H1 (cell line): ENCODE measurements around the gene CTSS. TPM values are rescaled to one million over a fixed set of nuclear protein-coding genes. Genes with fewer than 3 reads are reported as not detected.

ENCODE experiments used
- CTCF ChIA-PET: fragments of 300-600 bp; sonication (Branson Sonifier 250); formaldehyde crosslinking; loops from one replicate; lab custom pipeline; 2021; ENCODE audit not compliant: partially characterized antibody; lab: Charles Lee
- POLR2A ChIA-PET: fragments of 300-600 bp; sonication (Branson Sonifier 250); formaldehyde crosslinking; loops from one replicate; lab custom pipeline; 2021; ENCODE audit warnings: inconsistent platforms; ENCODE audit not compliant: partially characterized antibody; lab: Charles Lee
- DNase-seq, 2 experiments: peaks; one replicate each; pipeline versions ENCODE4 v3.0.0 to v3.0.0-alpha.2; 2010 to 2022; ENCODE audit warnings: low spot score in 2 of 2, low read depth in 1 of 2, mixed read lengths in 1 of 2
- FAIRE-seq: peaks from 2 replicates; lab custom pipeline; 2011; peaks lifted over from hg19 to GRCh38; lab: Jason Lieb, UNC
- H2AFZ ChIP-seq: 2 replicates; pipeline ENCODE4 v1.8.1; 2012; ENCODE audit warnings: low read length, inconsistent platforms
- H2AK5ac ChIP-seq: 2 replicates; pipeline ENCODE4 v1.6.1; 2013; ENCODE audit warnings: low read depth, low read length
- H2BK120ac ChIP-seq: replicated peaks from 2 replicates; pipeline ENCODE3; 2013; ENCODE audit warnings: low read depth, low read length, inconsistent platforms
- H2BK12ac ChIP-seq: 2 replicates; pipeline ENCODE4 v1.6.1; 2013; ENCODE audit warnings: low read depth, low read length
- H2BK15ac ChIP-seq: 2 replicates; pipeline ENCODE4 v1.6.1; 2013; ENCODE audit warnings: low read length
- H2BK20ac ChIP-seq: 2 replicates; pipeline ENCODE4 v1.6.1; 2013; ENCODE audit warnings: low read length
- H2BK5ac ChIP-seq: 2 replicates; pipeline ENCODE4 v1.6.1; 2013; ENCODE audit warnings: low read depth, low read length
- H3K14ac ChIP-seq: 2 replicates; pipeline ENCODE4 v1.6.1; 2013; ENCODE audit warnings: inconsistent platforms; ENCODE audit not compliant: insufficient read length
- H3K18ac ChIP-seq: 2 replicates; pipeline ENCODE4 v1.6.1; 2013; ENCODE audit warnings: low read length; ENCODE audit errors: extremely low read depth
- H3K23ac ChIP-seq: 2 replicates; pipeline ENCODE4 v1.6.1; 2013; ENCODE audit warnings: inconsistent platforms; ENCODE audit not compliant: insufficient read length
- H3K23me2 ChIP-seq: 2 replicates; pipeline ENCODE4 v1.6.1; 2013; ENCODE audit warnings: low read depth, low read length
- H3K27ac ChIP-seq: 2 replicates; pipeline ENCODE4 v1.6.1; 2011; ENCODE audit warnings: low read depth, low read length, inconsistent platforms
- H3K27me3 ChIP-seq, 4 experiments: replicated peaks in 1 of 4; 1 replicate in 1 of 4; 2 replicates in 3 of 4; pipeline versions ENCODE4 v1.6.1 to v1.8.1; 2011 to 2013; ENCODE audit warnings: low read length in 3 of 4, mild to moderate bottlenecking in 3 of 4, inconsistent platforms in 2 of 4, mixed read lengths in 2 of 4, moderate library complexity in 1 of 4; ENCODE audit not compliant: control insufficient read depth in 3 of 4, insufficient read depth in 3 of 4; ENCODE audit errors: extremely low read depth in 1 of 4
- H3K36me3 ChIP-seq, 4 experiments: 2 replicates each; pipeline versions ENCODE4 v1.6.1 to v1.8.1; 2011 to 2013; ENCODE audit warnings: mild to moderate bottlenecking in 4 of 4, low read length in 3 of 4, moderate library complexity in 2 of 4, control low read depth in 1 of 4, inconsistent platforms in 1 of 4; ENCODE audit not compliant: insufficient read depth in 4 of 4, control insufficient read depth in 2 of 4
- H3K4ac ChIP-seq: replicated peaks from 2 replicates; pipeline ENCODE3; 2013; ENCODE audit warnings: low read length, low read depth, mixed read lengths, inconsistent platforms; ENCODE audit not compliant: insufficient read length
- H3K4me1 ChIP-seq, 4 experiments: replicated peaks in 1 of 4; 1 replicate in 1 of 4; 2 replicates in 3 of 4; pipeline versions ENCODE4 v1.6.1 to v1.8.1; 2011 to 2013; ENCODE audit warnings: low read length in 3 of 4, inconsistent platforms in 2 of 4, mixed read lengths in 1 of 4; ENCODE audit not compliant: insufficient read depth in 4 of 4, control insufficient read depth in 3 of 4
- H3K4me2 ChIP-seq, 2 experiments: 2 replicates each; pipeline versions ENCODE4 v1.6.1 to v1.8.1; 2011 to 2013; ENCODE audit warnings: low read depth in 2 of 2, low read length in 2 of 2, control low read depth in 1 of 2, inconsistent platforms in 1 of 2, mild to moderate bottlenecking in 1 of 2; ENCODE audit not compliant: insufficient read depth in 1 of 2
- H3K4me3 ChIP-seq, 4 experiments: fragments of 200-600, 300-600 bp in 1 of 4; sonication (generic), shearing (Covaris generic), sonication (Bioruptor Twin) in 1 of 4; 2 replicates each; pipeline versions ENCODE4 v1.5.1 to v1.8.1; 2011 to 2016; ENCODE audit warnings: low read length in 4 of 4, low read depth in 3 of 4, control low read depth in 2 of 4, inconsistent platforms in 2 of 4, mild to moderate bottlenecking in 2 of 4, mixed read lengths in 1 of 4, moderate library complexity in 1 of 4; ENCODE audit not compliant: insufficient read depth in 2 of 4; ENCODE audit errors: extremely low read depth in 1 of 4
- H3K56ac ChIP-seq: replicated peaks from 2 replicates; pipeline ENCODE3; 2013; ENCODE audit warnings: low read depth, mild to moderate bottlenecking, mixed read lengths, low read length, inconsistent platforms; ENCODE audit not compliant: insufficient read length
- H3K79me1 ChIP-seq: 2 replicates; pipeline ENCODE4 v1.6.1; 2013; ENCODE audit warnings: low read depth, low read length, control low read depth
- H3K79me2 ChIP-seq, 2 experiments: 2 replicates each; pipeline versions ENCODE4 v1.6.1 to v1.8.1; 2012 to 2013; ENCODE audit warnings: low read length in 2 of 2, mild to moderate bottlenecking in 2 of 2, inconsistent platforms in 1 of 2; ENCODE audit not compliant: insufficient read depth in 2 of 2, control insufficient read depth in 1 of 2
- H3K9ac ChIP-seq, 4 experiments: replicated peaks in 1 of 4; 1 replicate in 1 of 4; 2 replicates in 3 of 4; pipeline versions ENCODE4 v1.6.1 to v1.8.1; 2011 to 2013; ENCODE audit warnings: low read depth in 3 of 4, low read length in 3 of 4, control low read depth in 2 of 4, mild to moderate bottlenecking in 2 of 4, moderate library complexity in 2 of 4, inconsistent platforms in 1 of 4; ENCODE audit errors: extremely low read depth in 1 of 4
- H3K9me3 ChIP-seq, 2 experiments: 2 replicates each; pipeline versions ENCODE4 v1.6.1 to v1.8.1; 2012 to 2013; ENCODE audit warnings: mild to moderate bottlenecking in 2 of 2, moderate library complexity in 2 of 2, control low read depth in 1 of 2, inconsistent platforms in 1 of 2, low read depth in 1 of 2, low read length in 1 of 2, mixed read lengths in 1 of 2; ENCODE audit not compliant: insufficient read depth in 2 of 2
- H4K20me1 ChIP-seq, 2 experiments: replicated peaks in 1 of 2; 2 replicates each; pipeline versions ENCODE3 to v1.8.1; 2011 to 2013; ENCODE audit warnings: inconsistent platforms in 2 of 2, low read length in 2 of 2, mild to moderate bottlenecking in 1 of 2; ENCODE audit not compliant: insufficient read depth in 2 of 2, control insufficient read depth in 1 of 2
- H4K5ac ChIP-seq: 2 replicates; pipeline ENCODE4 v1.6.1; 2013; ENCODE audit warnings: low read length, low read depth, mixed read lengths, inconsistent platforms; ENCODE audit not compliant: insufficient read length
- H4K8ac ChIP-seq: 2 replicates; pipeline ENCODE4 v1.8.0; 2013; ENCODE audit warnings: mild to moderate bottlenecking, moderate library complexity, low read length, inconsistent platforms; ENCODE audit not compliant: insufficient read depth; ENCODE audit errors: extremely low read depth
- H4K91ac ChIP-seq: replicated peaks from 2 replicates; pipeline ENCODE3; 2013; ENCODE audit warnings: low read length, mixed read lengths, inconsistent platforms; ENCODE audit not compliant: insufficient read length
- ASH2L ChIP-seq: fragments of 200-600, 300-600 bp; sonication (generic); IDR thresholded peaks from one replicate; pipeline ENCODE4 v1.7.1; 2017; ENCODE audit warnings: low read length
- CEBPB ChIP-seq: IDR thresholded peaks from 2 replicates; pipeline ENCODE4 v1.6.1; 2012; ENCODE audit warnings: low read depth, low read length
- CREB1 ChIP-seq: IDR thresholded peaks from 2 replicates; pipeline ENCODE4 v1.6.1; 2012; ENCODE audit warnings: inconsistent platforms
- CTBP2 ChIP-seq: IDR thresholded peaks from 2 replicates; pipeline ENCODE4 v1.7.0; 2011; ENCODE audit warnings: borderline replicate concordance, mild to moderate bottlenecking, moderate library complexity, mixed read lengths, low read length; ENCODE audit not compliant: insufficient read depth, insufficient read length
- EGR1 ChIP-seq: IDR thresholded peaks from 2 replicates; pipeline ENCODE4 v1.6.1; 2011; ENCODE audit warnings: low read depth, low read length, borderline replicate concordance
- EP300 ChIP-seq, 2 experiments: IDR thresholded peaks; 1 replicate in 1 of 2; 2 replicates in 1 of 2; pipeline ENCODE4 v1.6.1; 2011 to 2012; ENCODE audit warnings: low read depth in 2 of 2, low read length in 2 of 2, mild to moderate bottlenecking in 2 of 2, borderline replicate concordance in 1 of 2, inconsistent platforms in 1 of 2, moderate library complexity in 1 of 2
- FOSL1 ChIP-seq: IDR thresholded peaks from 2 replicates; pipeline ENCODE4 v1.6.1; 2011; ENCODE audit warnings: mild to moderate bottlenecking, low read depth, low read length, moderate library complexity; ENCODE audit not compliant: insufficient read depth
- HDAC2 ChIP-seq, 2 experiments: fragments of 300-600 bp in 1 of 2; sonication (generic) in 1 of 2; IDR thresholded peaks; 2 replicates each; pipeline ENCODE4 v1.6.1; 2011 to 2012; ENCODE audit warnings: low read depth in 2 of 2, low read length in 2 of 2, mild to moderate bottlenecking in 2 of 2, moderate library complexity in 2 of 2, borderline replicate concordance in 1 of 2, inconsistent platforms in 1 of 2
- SRF ChIP-seq: IDR thresholded peaks from 2 replicates; pipeline ENCODE4 v1.6.1; 2011; ENCODE audit warnings: mild to moderate bottlenecking, low read depth, low read length, moderate library complexity
- SUZ12 ChIP-seq: fragments of 200-600 bp; sonication (generic); IDR thresholded peaks from 2 replicates; pipeline ENCODE4 v1.6.1; 2012; ENCODE audit warnings: mild to moderate bottlenecking, inconsistent platforms, low read length, moderate library complexity, mixed read lengths
- TAF7 ChIP-seq: optimal IDR thresholded peaks from 2 replicates; pipeline ENCODE3; 2011; ENCODE audit warnings: low read depth, mild to moderate bottlenecking, inconsistent platforms, low read length, moderate library complexity, borderline replicate concordance
- USF2 ChIP-seq: IDR thresholded peaks from 2 replicates; pipeline ENCODE4 v1.6.1; 2011; ENCODE audit warnings: low read length, improper control_type of control experiment
- ZNF274 ChIP-seq: IDR thresholded peaks from 2 replicates; pipeline ENCODE4 v1.7.0; 2012; ENCODE audit warnings: low read length, borderline replicate concordance; ENCODE audit errors: extremely low read depth
- WGBS, 2 experiments: shearing (Covaris generic) in 1 of 2; methylation state at CpG; one replicate each; pipeline versions ENCODE4 v1.1.6 to v1.1.7; 2013 to 2015; ENCODE audit warnings: low lambda C conversion rate in 2 of 2, mixed read lengths in 2 of 2, inconsistent platforms in 1 of 2, low coverage in 1 of 2, missing lambda C conversion rate in 1 of 2; ENCODE audit not compliant: insufficient replicate concordance in 2 of 2, insufficient coverage in 1 of 2, insufficient read length in 1 of 2; ENCODE audit errors: extremely low coverage in 1 of 2, missing lambda C conversion rate in 1 of 2; 5-methylcytosine and 5-hydroxymethylcytosine counted together
- polyA plus RNA-seq, 7 experiments: library from polyadenylated mRNA; depleted of rRNA in 3 of 7; stranded (reverse) in 5 of 7; unstranded in 2 of 7; fragments of >200 nt in 5 of 7; fragments of 200-250 nt in 2 of 7; gene quantifications; 1 replicate in 5 of 7; 2 replicates in 1 of 7; 4 replicates in 1 of 7; pipeline versions ENCODE4 v1.2.1 to v1.2.3, GENCODE V29; 2011 to 2013; ENCODE audit warnings: missing spikeins in 2 of 7, mixed read lengths in 2 of 7
- total RNA-seq: library from RNA; stranded (reverse); fragmentation: NEBNext Ultra II Directional; extraction: Animal tissue kit (Norgen Biotek cat#: 25700); gene quantifications from 2 replicates; pipeline ENCODE4 v1.2.1, GENCODE V29; 2021

CTSS gene
- total and polyA plus RNA-seq, 2 of the 8 experiments (the other 6 are each of a cell fraction or from before 2014, with no cell fraction given) = not detected

DNA sequence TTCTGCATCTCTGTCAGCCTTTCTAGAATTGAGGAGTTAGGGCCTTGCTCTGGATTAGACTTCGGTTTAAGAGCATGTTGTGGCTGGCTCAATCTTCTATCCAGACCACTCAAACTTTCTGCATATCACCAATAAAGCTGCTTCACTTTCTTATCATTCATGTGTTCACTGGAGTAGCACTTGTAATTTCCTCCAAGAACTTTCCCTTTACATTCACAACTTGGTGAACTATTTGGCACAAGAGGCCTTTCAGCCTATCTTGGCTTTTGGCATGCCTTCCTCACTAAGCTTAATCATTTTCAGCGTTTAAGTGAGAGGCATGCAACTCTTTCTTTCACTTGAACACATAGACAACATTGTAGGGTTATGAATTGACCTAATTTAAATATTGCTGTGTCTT lies 41.2 kb downstream of the CTSS start:
- ChIA-PET POLR2A (interaction anchor here (0.6 kb wide), 1 partner anchor 276 kb away, joined by 4 read pairs; no protein-coding TSS in a partner anchor), CTCF (interaction anchor here (0.6 to 0.9 kb wide), 2 partner anchors 65 to 187 kb away, joined by 3 to 4 read pairs; no protein-coding TSS in a partner anchor)
- Histone ChIP-seq H2BK5ac (no peak overlapping the region), H3K4me2 (no peak overlapping the region), H2AK5ac (no peak overlapping the region), H3K27ac (no peak overlapping the region), H3K79me2 (no peaks in the 10 kb centered on the region), H3K4me1 (no peaks in the 10 kb centered on the region), H2BK20ac (no peak overlapping the region), H3K4me3 (no peak overlapping the region), H2BK15ac (no peak overlapping the region), H3K14ac (no peak overlapping the region), H3K27me3 (no peaks in the 10 kb centered on the region), H3K79me1 (no peaks in the 10 kb centered on the region), H2BK12ac (no peak overlapping the region), H3K4ac (no peak overlapping the region), H2AFZ (no peak overlapping the region), H3K23me2 (no peaks in the 10 kb centered on the region), H4K91ac (no peak overlapping the region), H3K23ac (no peak overlapping the region), H3K36me3 (no peaks in the 10 kb centered on the region), H3K9ac (no peak overlapping the region), H4K5ac (no peak overlapping the region), H3K18ac (no peak overlapping the region), H3K56ac (no peak overlapping the region), H4K20me1 (no peaks in the 10 kb centered on the region), H4K8ac (no peak overlapping the region), H3K9me3 (peaks cover 0 to 1% of the 10 kb centered on the region in 2 experiments; a peak in 1 of 4 replicates), H2BK120ac (no peak overlapping the region)
- WGBS, 2 experiments = 95% methylated on average over 2 of the region's 2 CpGs; no CpG with 5 or more reads in 1 of the 2 experiments
- no peak for FAIRE-seq
- no peak for DNase-seq
- TF ChIP-seq HDAC2 (IDR thresholded peaks at IDR 0.05; ENCODE audit: borderline replicate concordance in 1 of 2, low read depth in 2 of 2, low read length in 2 of 2) = no peak
- no peak for TF ChIP-seq EP300 (IDR thresholded peaks at IDR 0.05; ENCODE audit: borderline replicate concordance in 1 of 2, low read depth in 2 of 2, low read length in 2 of 2)
- no peak for TF ChIP-seq CREB1
- TF ChIP-seq SUZ12 = no peak
- TF ChIP-seq EGR1 = no peak
- TF ChIP-seq USF2 = no peak
- TF ChIP-seq TAF7 = no peak
- no peak for TF ChIP-seq ASH2L
- TF ChIP-seq FOSL1 = no peak
- TF ChIP-seq ZNF274 = no peak
- TF ChIP-seq SRF = no peak
- TF ChIP-seq CEBPB = no peak
- TF ChIP-seq CTBP2 = no peak
